GM12878 (cell line): ENCODE measurements around the gene CHFR. TPM values are rescaled to one million over a fixed set of nuclear protein-coding genes. Genes with fewer than 3 reads are reported as not detected.

Source experiments
- ATAC-seq: fragments of 200-7000 bp; cut with Tn5 transposase; 3 replicates; pipeline ENCODE4 v1.9.1; 2020; ENCODE audit warnings: mild to moderate bottlenecking, moderate library complexity
- BruUV-seq: library from RNA; stranded (reverse); fragments of 400-500 nt; replicated peaks from 2 replicates; lab custom pipeline; 2021; lab: Mats Ljungman, UMichigan
- CTCF ChIA-PET: fragments of 300-600 bp; sonication (Branson Sonifier 250); formaldehyde crosslinking; extraction: SDS; loops from one replicate; lab custom pipeline; 2021; ENCODE audit warnings: inconsistent platforms; lab: Yijun Ruan, JAX
- POLR2A ChIA-PET: fragments of 350-600 bp; formaldehyde crosslinking; extraction: SDS; loops from one replicate; lab custom pipeline; 2021; ENCODE audit warnings: inconsistent platforms; lab: Charles Lee
- RAD21 ChIA-PET: fragments of 300-600 bp; sonication (Branson Sonifier 250); formaldehyde crosslinking; loops from one replicate; lab custom pipeline; 2023; ENCODE audit warnings: antibody characterized with exemption; ENCODE audit not compliant: unreplicated experiment; lab: Charles Lee
- SMC1A ChIA-PET: fragments of 300-600 bp; sonication (Branson Sonifier 250); formaldehyde crosslinking; loops from one replicate; lab custom pipeline; 2023; ENCODE audit not compliant: unreplicated experiment, uncharacterized antibody; lab: Charles Lee
- DNase-seq: peaks from one replicate; pipeline ENCODE4 v3.0.0-alpha.2; 2011; ENCODE audit warnings: low read depth, low spot score
- FAIRE-seq: peaks from 3 replicates; lab custom pipeline; 2011; peaks lifted over from hg19 to GRCh38; lab: Jason Lieb, UNC
- H2AFZ ChIP-seq: 2 replicates; pipeline ENCODE4 v1.6.0; 2011; ENCODE audit warnings: low read depth, low read length, control low read depth; ENCODE audit not compliant: control insufficient read depth
- H3K27ac ChIP-seq: 2 replicates; pipeline ENCODE4 v1.5.1; 2011; ENCODE audit warnings: control low read depth; ENCODE audit not compliant: control insufficient read depth, insufficient read depth
- H3K27me3 ChIP-seq, 2 experiments: replicated peaks in 1 of 2; 2 replicates each; pipeline versions ENCODE4 v1.6.0 to v1.6.1; 2011; ENCODE audit warnings: low read length in 1 of 2; ENCODE audit not compliant: control insufficient read depth in 2 of 2, insufficient read depth in 2 of 2
- H3K36me3 ChIP-seq, 2 experiments: 2 replicates each; pipeline ENCODE4 v1.5.1; 2011; ENCODE audit warnings: low read length in 1 of 2; ENCODE audit not compliant: control insufficient read depth in 2 of 2, insufficient read depth in 2 of 2
- H3K4me1 ChIP-seq: 2 replicates; pipeline ENCODE4 v1.6.1; 2011; ENCODE audit warnings: mild to moderate bottlenecking, low read length, moderate library complexity, mixed read lengths; ENCODE audit not compliant: control insufficient read depth, insufficient read depth
- H3K4me2 ChIP-seq: 2 replicates; pipeline ENCODE4 v1.6.0; 2011; ENCODE audit warnings: control low read depth; ENCODE audit not compliant: control insufficient read depth, insufficient read depth
- H3K4me3 ChIP-seq: fragments of 200-600 bp; sonication (generic); 2 replicates; pipeline ENCODE4 v1.5.1; 2016
- H3K79me2 ChIP-seq: 2 replicates; pipeline ENCODE4 v1.6.0; 2011; ENCODE audit warnings: low read length; ENCODE audit not compliant: control insufficient read depth, insufficient read depth
- H3K9ac ChIP-seq: 2 replicates; pipeline ENCODE4 v1.8.0; 2011; ENCODE audit warnings: low read length, control low read depth, mixed read lengths; ENCODE audit not compliant: control insufficient read depth, insufficient read depth
- H3K9me3 ChIP-seq: replicated peaks from 3 replicates; pipeline ENCODE4 v1.5.1; 2011; ENCODE audit warnings: mild to moderate bottlenecking, low read length; ENCODE audit not compliant: control insufficient read depth, insufficient read depth
- H4K20me1 ChIP-seq: 2 replicates; pipeline ENCODE4 v1.6.0; 2011; ENCODE audit not compliant: control insufficient read depth, insufficient read depth
- ASH2L ChIP-seq: fragments of 300-600, 200-600 bp; sonication (generic); IDR thresholded peaks from 2 replicates; pipeline ENCODE4 v1.6.1; 2017; ENCODE audit warnings: low read depth, mild to moderate bottlenecking, borderline replicate concordance
- BMI1 ChIP-seq: fragments of 450-650 bp; IDR thresholded peaks from 2 replicates; pipeline ENCODE4 v1.6.1; 2016; ENCODE audit warnings: mild to moderate bottlenecking, moderate library complexity, borderline replicate concordance
- CBFB ChIP-seq: IDR thresholded peaks from 2 replicates; pipeline ENCODE4 v1.6.1; 2016; ENCODE audit warnings: antibody characterized with exemption, low read depth
- CHD4 ChIP-seq: fragments of 200-600 bp; sonication (generic); IDR thresholded peaks from 2 replicates; pipeline ENCODE4 v1.6.1; 2016; ENCODE audit warnings: mild to moderate bottlenecking
- CREB1 ChIP-seq: IDR thresholded peaks from 2 replicates; pipeline ENCODE4 v1.6.1; 2012; ENCODE audit warnings: low read depth, mild to moderate bottlenecking, inconsistent platforms
- E4F1 ChIP-seq: fragments of 450-650 bp; IDR thresholded peaks from 2 replicates; pipeline ENCODE4 v1.6.1; 2018; ENCODE audit warnings: borderline replicate concordance, mild to moderate bottlenecking; ENCODE audit not compliant: partially characterized antibody
- FOXK2 ChIP-seq: fragments of 450-650 bp; IDR thresholded peaks from 2 replicates; pipeline ENCODE4 v1.6.1; 2017; ENCODE audit warnings: mild to moderate bottlenecking, moderate library complexity
- JUND ChIP-seq: IDR thresholded peaks from 2 replicates; pipeline ENCODE4 v1.6.1; 2012; ENCODE audit warnings: low read depth, mild to moderate bottlenecking, low read length, improper control_type of control experiment, moderate library complexity
- KAT2A ChIP-seq: conservative IDR thresholded peaks from 2 replicates; pipeline ENCODE4 v1.6.1; 2011; ENCODE audit warnings: low read depth, low read length; ENCODE audit not compliant: control insufficient read depth
- KDM1A ChIP-seq: fragments of 200-600 bp; sonication (generic); IDR thresholded peaks from 2 replicates; pipeline ENCODE4 v1.6.1; 2016; ENCODE audit warnings: borderline replicate concordance
- MAX ChIP-seq: IDR thresholded peaks from 2 replicates; pipeline ENCODE4 v1.6.1; 2012; ENCODE audit warnings: low read depth, low read length, improper control_type of control experiment
- RB1 ChIP-seq: fragments of 450-650 bp; formaldehyde crosslinking; IDR thresholded peaks from 2 replicates; pipeline ENCODE4 v1.6.1; 2017; ENCODE audit warnings: mild to moderate bottlenecking, borderline replicate concordance
- SREBF1 ChIP-seq: IDR thresholded peaks from 2 replicates; pipeline ENCODE4 v1.6.1; 2012; ENCODE audit warnings: mild to moderate bottlenecking, low read length
- STAT1 ChIP-seq: fragments of 450-650 bp; conservative IDR thresholded peaks from 2 replicates; pipeline ENCODE4 v1.6.1; 2014; ENCODE audit warnings: antibody characterized with exemption, mild to moderate bottlenecking
- WRNIP1 ChIP-seq: IDR thresholded peaks from 2 replicates; pipeline ENCODE4 v1.6.1; 2011; ENCODE audit warnings: low read depth, low read length, improper control_type of control experiment, borderline replicate concordance
- YY1 ChIP-seq: IDR thresholded peaks from 2 replicates; pipeline ENCODE4 v1.6.1; 2011; ENCODE audit warnings: low read depth, mild to moderate bottlenecking, low read length
- ZBTB4 ChIP-seq: fragments of 450-650 bp; formaldehyde crosslinking; IDR thresholded peaks from 2 replicates; pipeline ENCODE4 v1.4.0; 2022; ENCODE audit warnings: mild to moderate bottlenecking, moderate library complexity
- ZNF24 ChIP-seq: fragments of 450-650 bp; IDR thresholded peaks from 2 replicates; pipeline ENCODE4 v1.6.1; 2017; ENCODE audit warnings: antibody characterized with exemption, mild to moderate bottlenecking
- WGBS: methylation state at CpG from one replicate; pipeline ENCODE4 v1.1.6; 2016; ENCODE audit warnings: low lambda C conversion rate; ENCODE audit not compliant: insufficient replicate concordance, insufficient coverage; ENCODE audit errors: missing lambda C conversion rate; 5-methylcytosine and 5-hydroxymethylcytosine counted together
- in situ Hi-C: fragments of 300-500 bp; cut with MboI; formaldehyde crosslinking; loops from 9 replicates; pipeline ENCODE4 v1.14.3; 2018; ENCODE audit warnings: mixed read lengths
- intact Hi-C: fragments of 100-400 bp; cut with micrococcal nuclease; formaldehyde crosslinking; loops from one replicate; pipeline ENCODE4 v1.14.2; 2022; ENCODE audit not compliant: unreplicated experiment
- polyA plus RNA-seq, 11 experiments: library from polyadenylated mRNA; depleted of rRNA in 4 of 11; unstranded in 6 of 11; stranded (reverse) in 5 of 11; fragments of >200 nt; fragmentation: Nextera tagmentation in 4 of 11; fragmentation: Illumina TruSeq in 1 of 11; extraction: Ambion mirVana in 4 of 11; extraction: Trizol in 1 of 11; gene quantifications; 1 replicate in 1 of 11; 2 replicates in 10 of 11; pipeline versions ENCODE4 v1.2.1 to v1.2.3, GENCODE V29; 2011 to 2016; ENCODE audit warnings: inconsistent platforms in 2 of 11, missing spikeins in 2 of 11, low read depth in 1 of 11
- total RNA-seq, 4 experiments: library from RNA; depleted of rRNA in 3 of 4; stranded (reverse); fragments of >200 nt in 3 of 4; fragmentation: Illumina TruSeq in 1 of 4; extraction: Trizol in 1 of 4; gene quantifications; 2 replicates each; pipeline versions ENCODE4 v1.2.1 to v1.2.3, GENCODE V29; 2013 to 2021

CHFR gene
- total and polyA plus RNA-seq, 10 of the 15 experiments (the other 5 are each of a cell fraction or from before 2014, with no cell fraction given): 1.1 to 49.4 (median 34.4) TPM

GRCh38 chr12:132874175-132874574, 13.2 kb downstream of the CHFR start:
- SMC1A ChIA-PET: no interaction called here
- no peak overlapping the region for H3K27ac ChIP-seq
- POLR2A ChIA-PET: interaction anchor here (1.6 kb wide), 1 partner anchor 10 kb away, joined by 3 read pairs; no protein-coding TSS in a partner anchor

More at GRCh38 chr12:132874175-132874574, 13.2 kb downstream of the CHFR start:
- in situ Hi-C loops (no loop called here), intact Hi-C loops (no loop called here)
- H3K4me2 ChIP-seq: no peak overlapping the region
- FAIRE-seq (no peak), DNase-seq (no peak), ATAC-seq (no peak)
- peaks cover 28 to 31% of the 10 kb centered on the region in 2 experiments for H3K36me3 ChIP-seq
- no peaks in the 10 kb centered on the region for H3K27me3 ChIP-seq
- CTCF ChIA-PET: no interaction called here
- H3K9ac ChIP-seq: no peak overlapping the region
- RAD21 ChIA-PET: no interaction called here
- no peaks in the 10 kb centered on the region for H3K79me2 ChIP-seq
- no peaks in the 10 kb centered on the region; the same call in 2 of the 3 replicates for H3K9me3 ChIP-seq
- BruUV-seq: no TSS peak
- 99% methylated on average over 10 of the region's 11 CpGs for WGBS
- no peak overlapping the region for H3K4me3 ChIP-seq
- H2AFZ ChIP-seq: no peak overlapping the region
- H3K4me1 ChIP-seq: no peaks in the 10 kb centered on the region
- H4K20me1 ChIP-seq: no peaks in the 10 kb centered on the region
- TF ChIP-seq KDM1A (no peak), MAX (no peak), FOXK2 (no peak), STAT1 (no peak), JUND (no peak), CBFB (no peak), KAT2A (no peak), CREB1 (no peak), ZNF24 (no peak), YY1 (no peak), RB1 (no peak), SREBF1 (no peak), WRNIP1 (no peak), ZBTB4 (CRISPR knock-in tag) (no peak), ASH2L (no peak), E4F1 (no peak), CHD4 (no peak), BMI1 (no peak)
